Spleen (tissue), 11 donors: Measurements from ENCODE around the gene LENEP. TPM values are rescaled to one million over a fixed set of nuclear protein-coding genes. Genes with fewer than 3 reads are reported as not detected.

Source experiments
- DNase-seq: peaks from one replicate; pipeline ENCODE4 v3.0.0-alpha.2; 2020
- H3K27ac ChIP-seq, 8 donors: fragments of 200-600 bp; sonication (generic) in 7 of 8; 1 replicate in 4 of 8; 2 replicates in 4 of 8; pipeline versions ENCODE4 v1.5.0 to v1.8.0; 2016 to 2021; ENCODE audit warnings: inconsistent platforms in 4 of 8, mild to moderate bottlenecking in 4 of 8, moderate library complexity in 1 of 8
- H3K27me3 ChIP-seq, 7 donors: fragments of 200-600 bp; sonication (generic) in 6 of 7; replicated peaks in 1 of 7; 1 replicate in 4 of 7; 2 replicates in 3 of 7; pipeline versions ENCODE4 v1.5.0 to v1.8.0; 2016 to 2021; ENCODE audit warnings: inconsistent platforms in 3 of 7, mild to moderate bottlenecking in 1 of 7
- H3K36me3 ChIP-seq, 6 donors: fragments of 200-600 bp; sonication (generic) in 5 of 6; 1 replicate in 4 of 6; 2 replicates in 2 of 6; pipeline versions ENCODE4 v1.5.0 to v1.8.0; 2016 to 2021; ENCODE audit warnings: inconsistent platforms in 2 of 6
- H3K4me1 ChIP-seq, 6 donors: fragments of 200-600 bp; sonication (generic) in 5 of 6; 1 replicate in 3 of 6; 2 replicates in 3 of 6; pipeline versions ENCODE4 v1.5.0 to v1.8.0; 2016 to 2021; ENCODE audit warnings: inconsistent platforms in 3 of 6
- H3K4me3 ChIP-seq, 8 donors: fragments of 200-600 bp; sonication (generic) in 7 of 8; 1 replicate in 4 of 8; 2 replicates in 4 of 8; pipeline versions ENCODE4 v1.5.0 to v1.8.0; 2016 to 2021; ENCODE audit warnings: inconsistent platforms in 4 of 8, mild to moderate bottlenecking in 4 of 8, moderate library complexity in 2 of 8
- H3K9me3 ChIP-seq, 8 donors: fragments of 200-600 bp; sonication (generic) in 7 of 8; 1 replicate in 4 of 8; 2 replicates in 4 of 8; pipeline versions ENCODE4 v1.5.0 to v1.8.0; 2016 to 2021; ENCODE audit warnings: inconsistent platforms in 4 of 8
- CTCF ChIP-seq, 11 experiments: fragments of 200-600 bp in 7 of 11; fragments of 450-650 bp in 4 of 11; sonication (generic) in 4 of 11; IDR thresholded peaks in 8 of 11; conservative IDR thresholded peaks in 3 of 11; 1 replicate in 7 of 11; 2 replicates in 4 of 11; pipeline versions ENCODE4 v1.4.0 to v1.8.0; 2016 to 2021; ENCODE audit warnings: antibody characterized with exemption in 11 of 11, inconsistent platforms in 4 of 11, mild to moderate bottlenecking in 1 of 11
- POLR2A ChIP-seq, 3 donors: fragments of 450-650 bp; IDR thresholded peaks; one replicate each; pipeline ENCODE4 v1.5.1; 2017; ENCODE audit warnings: antibody characterized with exemption in 3 of 3, mild to moderate bottlenecking in 1 of 3
- POLR2AphosphoS5 ChIP-seq, 3 donors: sonication (generic); formaldehyde crosslinking; IDR thresholded peaks; one replicate each; pipeline ENCODE4 v1.5.1; 2017; ENCODE audit warnings: antibody characterized with exemption in 3 of 3
- WGBS, 5 donors: extraction: QIAGEN DNeasy Blood & Tissue Kit in 3 of 5; methylation state at CpG; one replicate each; pipeline versions ENCODE4 v1.1.5 to v1.1.7; 2013 to 2018; 5-methylcytosine and 5-hydroxymethylcytosine counted together
- intact Hi-C: fragments of 100-400 bp; cut with DNase I; formaldehyde crosslinking; loops from one replicate; pipeline ENCODE4 v1.15.0; 2023; ENCODE audit warnings: low total_unique reads
- polyA plus RNA-seq, 3 donors: library from polyadenylated mRNA; stranded (reverse); fragments of 200-250 nt; gene quantifications; one replicate each; pipeline ENCODE4 v1.2.1, GENCODE V29; 2013
- total RNA-seq, 7 donors: library from RNA; depleted of rRNA in 3 of 7; stranded (reverse); fragments of >200 nt in 3 of 7; fragmentation: NEBNext Ultra II Directional in 4 of 7; extraction: Animal tissue kit (Norgen Biotek cat#: 25700) in 4 of 7; gene quantifications; one replicate each; pipeline versions ENCODE4 v1.1.0 to v1.2.1, GENCODE V29; 2016 to 2021
- donor health status: healthy with polysubstance abuse.
- donor health status: DM: no; HTN: no; CAD: no; lungs with moderate emphysema.
- donor health status: DM: no; HTN: no; CAD: no.
- donor health status: Bipolar disorder and iron deficiency.
- donor health status: healthy.
- donor health status: DM: no; HTN: no; CAD: no.
- donor health status: DM: yes; HTN: yes; CAD: no.

The LENEP gene
- total and polyA plus RNA-seq, 10 donors: 0.60 TPM; not detected in 9

DNA sequence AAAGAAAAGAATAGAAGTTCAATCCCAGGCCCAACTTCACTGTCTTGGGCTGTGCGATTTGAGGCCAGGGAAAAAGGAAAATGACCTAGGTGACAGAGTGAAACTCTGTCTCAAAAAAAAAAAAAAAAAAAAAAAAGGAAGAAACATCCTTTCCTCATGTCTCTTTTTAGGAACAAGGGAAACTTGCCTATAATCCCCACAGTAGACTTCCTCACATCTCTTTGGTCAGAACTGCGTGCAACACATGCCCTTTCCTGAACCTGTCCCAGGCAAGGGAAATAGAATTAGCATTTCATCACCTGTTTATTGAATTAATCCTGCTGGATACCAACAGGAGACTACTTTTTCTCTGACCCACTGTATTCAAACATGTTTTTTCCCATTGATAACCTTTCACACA, 42.5 kb downstream of the LENEP start:
- no peak overlapping the region for H3K4me3 ChIP-seq
- no peaks in the 10 kb centered on the region for H3K9me3 ChIP-seq
- no peak overlapping the region for H3K27ac ChIP-seq
- no peaks in the 10 kb centered on the region for H3K36me3 ChIP-seq
- intact Hi-C loops: no loop called here
- H3K4me1 ChIP-seq: peaks cover 0 to 19% (median 5%) of the 10 kb centered on the region in 6 donors
- H3K27me3 ChIP-seq: peaks cover 0 to 5% (median 0%) of the 10 kb centered on the region in 7 donors
- WGBS, 5 donors: 69 to 88% (median 74%) methylated on average over 2 of the region's 2 CpGs
- TF ChIP-seq POLR2AphosphoS5 (IDR thresholded peaks at IDR 0.05) (no peak), POLR2A (IDR thresholded peaks at IDR 0.05) (no peak), CTCF (IDR thresholded peaks at IDR 0.05 in 8 of 11, conservative IDR thresholded peaks at IDR 0.05 in 3 of 11) (no peak)
- DNase-seq: no peak

GRCh38 chr1:155037043-155037442, 43.7 kb downstream of the LENEP start:
- no peaks in the 10 kb centered on the region for H3K9me3 ChIP-seq
- no peak overlapping the region for H3K27ac ChIP-seq
- TF ChIP-seq POLR2A (IDR thresholded peaks at IDR 0.05) (no peak), POLR2AphosphoS5 (IDR thresholded peaks at IDR 0.05) (no peak), CTCF (IDR thresholded peaks at IDR 0.05 in 8 of 11, conservative IDR thresholded peaks at IDR 0.05 in 3 of 11) (no peak)
- 90 to 96% (median 94%) methylated on average over 3 of the region's 3 CpGs for WGBS, 5 donors
- H3K27me3 ChIP-seq: peaks cover 0 to 5% (median 0%) of the 10 kb centered on the region in 7 donors
- H3K4me1 ChIP-seq: peaks cover 0 to 19% (median 5%) of the 10 kb centered on the region in 6 donors
- intact Hi-C loops: no loop called here
- no peaks in the 10 kb centered on the region for H3K36me3 ChIP-seq
- DNase-seq: no peak
- no peak overlapping the region for H3K4me3 ChIP-seq

GRCh38 chr1:155037851-155038441, 44.6 kb downstream of the LENEP start:
- DNase-seq: no peak
- Histone ChIP-seq H3K27ac (no peak overlapping the region), H3K4me3 (no peak overlapping the region), H3K27me3 (peaks cover 0 to 5% (median 0%) of the 10 kb centered on the region in 7 donors), H3K9me3 (no peaks in the 10 kb centered on the region), H3K4me1 (peaks cover 0 to 19% (median 5%) of the 10 kb centered on the region in 6 donors), H3K36me3 (no peaks in the 10 kb centered on the region)
- intact Hi-C loops: no loop called here
- TF ChIP-seq POLR2AphosphoS5 (IDR thresholded peaks at IDR 0.05) (no peak), CTCF (IDR thresholded peaks at IDR 0.05 in 8 of 11, conservative IDR thresholded peaks at IDR 0.05 in 3 of 11) (no peak), POLR2A (IDR thresholded peaks at IDR 0.05) (no peak)
- WGBS, 5 donors: 82 to 92% (median 86%) methylated on average over 6 of the region's 6 CpGs

DNA sequence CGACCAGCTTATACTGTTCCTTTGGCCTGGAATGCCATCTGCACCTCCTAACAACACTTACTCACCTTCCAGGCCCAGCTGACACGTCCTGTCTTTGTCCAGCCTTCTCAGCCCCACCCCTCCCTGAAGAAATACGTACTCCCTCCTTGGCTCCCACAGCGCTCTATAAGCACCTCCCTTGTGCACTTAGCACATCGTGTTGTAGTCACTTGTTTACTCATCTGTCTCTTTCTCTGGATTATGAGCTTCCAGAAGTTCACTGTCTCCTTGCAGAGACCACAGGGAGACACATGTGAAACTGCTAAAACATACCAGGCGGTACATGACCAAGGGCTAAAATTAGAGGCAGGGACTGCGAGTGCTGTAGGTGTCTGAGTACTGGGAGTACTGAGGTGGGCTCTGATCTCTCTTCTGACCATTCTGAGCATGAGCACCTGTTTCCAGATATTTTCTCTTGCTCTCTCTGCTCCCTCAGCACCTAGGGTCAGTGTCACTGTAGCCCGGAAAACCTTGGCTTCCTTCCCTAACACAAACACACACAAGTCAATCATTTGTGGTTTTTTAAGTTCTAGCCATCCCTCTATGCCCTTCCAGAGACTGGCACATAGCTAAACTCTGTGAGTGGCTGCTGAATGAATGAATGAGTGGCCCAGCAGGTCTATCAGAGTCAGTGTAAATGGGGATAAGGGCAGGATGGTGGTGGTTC, 45.4 kb downstream of the LENEP start:
- TF ChIP-seq POLR2A (IDR thresholded peaks at IDR 0.05) (no peak), CTCF (IDR thresholded peaks at IDR 0.05 in 8 of 11, conservative IDR thresholded peaks at IDR 0.05 in 3 of 11) (no peak), POLR2AphosphoS5 (IDR thresholded peaks at IDR 0.05) (no peak)
- intact Hi-C loops: no loop called here
- no peaks in the 10 kb centered on the region for H3K36me3 ChIP-seq
- no peak for DNase-seq
- H3K4me1 ChIP-seq: peaks cover 0 to 19% (median 5%) of the 10 kb centered on the region in 6 donors
- no peak overlapping the region for H3K4me3 ChIP-seq
- no peak overlapping the region for H3K27ac ChIP-seq
- WGBS, 5 donors: 39 to 51% (median 48%) methylated on average over 8 of the region's 8 CpGs
- no peaks in the 10 kb centered on the region for H3K9me3 ChIP-seq
- H3K27me3 ChIP-seq: peaks cover 0 to 5% (median 0%) of the 10 kb centered on the region in 7 donors
